Upper lobe of right lung (tissue), 1 donor: Measurements from ENCODE around the gene KLF11. TPM values are rescaled to one million over a fixed set of nuclear protein-coding genes. Genes with fewer than 3 reads are reported as not detected.
A peak's percentile ranks its signal among the peaks of the same experiment; 100 is the strongest.
"Not testable (repeated sequence)": the region's sequence is repeated elsewhere in the genome, so short reads cannot be mapped to it uniquely, and the experiment has no call there.

Experiments used
- ATAC-seq: fragments of 200-7000 bp; cut with Tn5 transposase; one replicate; pipeline ENCODE4 v1.9.1; 2020; ENCODE audit warnings: mild to moderate bottlenecking, moderate library complexity
- DNase-seq: peaks from one replicate; pipeline ENCODE4 v3.0.0-alpha.2; 2020
- H3K27ac ChIP-seq: fragments of 200-600 bp; one replicate; pipeline ENCODE4 v1.8.0; 2022
- H3K27me3 ChIP-seq: fragments of 200-600 bp; one replicate; pipeline ENCODE4 v1.8.0; 2022; ENCODE audit warnings: mild to moderate bottlenecking
- H3K36me3 ChIP-seq: fragments of 200-600 bp; one replicate; pipeline ENCODE4 v1.8.0; 2022
- H3K4me1 ChIP-seq: fragments of 200-600 bp; one replicate; pipeline ENCODE4 v1.8.0; 2022
- H3K4me3 ChIP-seq: fragments of 200-600 bp; one replicate; pipeline ENCODE4 v1.8.0; 2022; ENCODE audit warnings: mild to moderate bottlenecking
- H3K9me3 ChIP-seq: fragments of 200-600 bp; one replicate; pipeline ENCODE4 v1.8.0; 2022
- CTCF ChIP-seq: fragments of 200-600 bp; IDR thresholded peaks from one replicate; pipeline ENCODE4 v1.8.0; 2022; ENCODE audit warnings: antibody characterized with exemption
- intact Hi-C: fragments of 100-400 bp; cut with DNase I; formaldehyde crosslinking; loops from one replicate; pipeline ENCODE4 v1.11.0; 2022
- total RNA-seq: library from RNA; stranded (reverse); fragmentation: NEBNext Ultra II Directional; extraction: Animal tissue kit (Norgen Biotek cat#: 25700); gene quantifications from one replicate; pipeline ENCODE4 v1.2.1, GENCODE V29; 2021
- donor health status: DM: no; HTN: yes; CAD: no; lungs with severe emphysema.

KLF11 gene
- total RNA-seq, 1 donor from 2014 or later = 45.6 TPM

- no peak for TF ChIP-seq CTCF
Measured at GRCh38 chr2:10028988-10029874, 14.1 kb upstream of the KLF11 start.

GRCh38 chr2:10029875-10030223 is 13.5 kb upstream of the KLF11 start:
- Histone ChIP-seq H3K27ac (peak overlapping the region; percentile 80), H3K36me3 (no peaks in the 10 kb centered on the region), H3K4me1 (peaks cover 25% of the 10 kb centered on the region), H3K9me3 (no peaks in the 10 kb centered on the region), H3K4me3 (peak overlapping the region; percentile 17), H3K27me3 (no peaks in the 10 kb centered on the region)
- TF ChIP-seq CTCF = no peak
- ATAC-seq = no peak
- DNase-seq = no peak
- intact Hi-C loops = no loop called here

More at GRCh38 chr2:10028988-10029874, 14.1 kb upstream of the KLF11 start:
- no peaks in the 10 kb centered on the region for H3K9me3 ChIP-seq
- no peaks in the 10 kb centered on the region for H3K27me3 ChIP-seq
- DNase-seq = peak; percentile 89
- peak overlapping the region; percentile 80 for H3K27ac ChIP-seq
- H3K4me1 ChIP-seq = peaks cover 22% of the 10 kb centered on the region
- peak; percentile 95 for ATAC-seq
- no peaks in the 10 kb centered on the region for H3K36me3 ChIP-seq
- peak overlapping the region; percentile 17 for H3K4me3 ChIP-seq
- intact Hi-C loops = no loop called here

GRCh38 chr2:10030311-10030736 is 13.0 kb upstream of the KLF11 start:
- ATAC-seq = no peak
- Histone ChIP-seq H3K4me3 (no peak overlapping the region), H3K27ac (peak overlapping the region; percentile 80), H3K9me3 (no peaks in the 10 kb centered on the region), H3K36me3 (no peaks in the 10 kb centered on the region), H3K27me3 (no peaks in the 10 kb centered on the region), H3K4me1 (peaks cover 30% of the 10 kb centered on the region)
- TF ChIP-seq CTCF = no peak
- intact Hi-C loops = no loop called here
- no peak for DNase-seq

- H3K4me3 ChIP-seq, H3K9me3 ChIP-seq, ATAC-seq, H3K27me3 ChIP-seq, H3K27ac ChIP-seq, DNase-seq, H3K36me3 ChIP-seq, intact Hi-C loops: not testable (repeated sequence)
- peaks cover 35% of the 10 kb centered on the region for H3K4me1 ChIP-seq
Measured at GRCh38 chr2:10030798-10031197, 12.6 kb upstream of the KLF11 start.

GRCh38 chr2:10031886-10032745 is 11.2 kb upstream of the KLF11 start:
- Histone ChIP-seq H3K9me3 (no peaks in the 10 kb centered on the region), H3K27me3 (no peaks in the 10 kb centered on the region), H3K36me3 (no peaks in the 10 kb centered on the region), H3K27ac (no peak overlapping the region), H3K4me3 (no peak overlapping the region), H3K4me1 (peaks cover 48% of the 10 kb centered on the region)
- no peak for TF ChIP-seq CTCF
- intact Hi-C loops = no loop called here
- no peak for DNase-seq
- no peak for ATAC-seq

- no peak for DNase-seq
Measured at GRCh38 chr2:10032746-10033105, 10.6 kb upstream of the KLF11 start.

More at GRCh38 chr2:10032746-10033105, 10.6 kb upstream of the KLF11 start:
- Histone ChIP-seq H3K27ac (no peak overlapping the region), H3K36me3 (no peaks in the 10 kb centered on the region), H3K4me1 (peaks cover 54% of the 10 kb centered on the region), H3K9me3 (no peaks in the 10 kb centered on the region), H3K27me3 (no peaks in the 10 kb centered on the region), H3K4me3 (no peak overlapping the region)
- no peak for TF ChIP-seq CTCF
- ATAC-seq = no peak
- intact Hi-C loops = no loop called here
